Spinal cord (tissue), 10 donors: ENCODE data around the gene POLR2J2. TPM values are rescaled to one million over a fixed set of nuclear protein-coding genes. Genes with fewer than 3 reads are reported as not detected.
"Not testable (repeated sequence)": the region's sequence is repeated elsewhere in the genome, so short reads cannot be mapped to it uniquely, and the experiment has no call there.

Source experiments
- DNase-seq, 6 donors: peaks; one replicate each; pipeline versions ENCODE4 v3.0.0 to v3.0.0-alpha.2; 2013 to 2015; ENCODE audit warnings: low spot score in 6 of 6, low read depth in 4 of 6
- H3K27ac ChIP-seq: one replicate; pipeline ENCODE4 v1.5.1; 2013; ENCODE audit warnings: low read depth, low read length, control low read depth
- H3K27me3 ChIP-seq: one replicate; pipeline ENCODE4 v1.6.1; 2013; ENCODE audit warnings: low read length; ENCODE audit not compliant: control insufficient read depth, insufficient read depth
- H3K36me3 ChIP-seq: one replicate; pipeline ENCODE4 v1.6.1; 2013; ENCODE audit warnings: low read length; ENCODE audit not compliant: control insufficient read depth, insufficient read depth
- H3K4me1 ChIP-seq: one replicate; pipeline ENCODE4 v1.6.1; 2013; ENCODE audit warnings: low read length; ENCODE audit not compliant: control insufficient read depth, insufficient read depth
- H3K4me3 ChIP-seq: one replicate; pipeline ENCODE4 v1.5.1; 2013; ENCODE audit warnings: low read depth, low read length, control low read depth
- H3K9me3 ChIP-seq: one replicate; pipeline ENCODE4 v1.6.1; 2013; ENCODE audit warnings: low read length; ENCODE audit not compliant: control insufficient read depth, insufficient read depth
- WGBS: methylation state at CpG from one replicate; pipeline ENCODE4 v1.1.5; 2013; ENCODE audit warnings: missing lambda C conversion rate; ENCODE audit not compliant: insufficient coverage; 5-methylcytosine and 5-hydroxymethylcytosine counted together
- long read RNA-seq, 4 donors: transcript quantifications; one replicate each; lab custom pipeline, GENCODE V29; 2026
- polyA plus RNA-seq, 2 donors: library from polyadenylated mRNA; unstranded; fragments of 120-200 nt; gene quantifications; one replicate each; pipeline ENCODE4 v1.2.1, GENCODE V29; 2013; ENCODE audit not compliant: insufficient read length in 2 of 2
- total RNA-seq, 2 donors: library from RNA; depleted of rRNA in 1 of 2; stranded (reverse); fragments of 120-200 nt in 1 of 2; fragments of >200 nt in 1 of 2; gene quantifications; one replicate each; pipeline versions ENCODE4 v1.2.3 to v1.2.4, GENCODE V29; 2013 to 2014
- donor health status: healthy.

The POLR2J2 gene
- total RNA-seq (1 to 10 TPM; 4.1 to 6.0 TPM), polyA plus RNA-seq (10 to 100 TPM in 1 of 2 donors, 1 to 10 TPM in 1; 2.2 to 11.5 TPM)
- long read RNA-seq, donor 1, result 0 reads
- long read RNA-seq, donor 2, result 0 reads
- long read RNA-seq, donor 3, result 0 reads
- long read RNA-seq, donor 4, result 0 reads

DNA sequence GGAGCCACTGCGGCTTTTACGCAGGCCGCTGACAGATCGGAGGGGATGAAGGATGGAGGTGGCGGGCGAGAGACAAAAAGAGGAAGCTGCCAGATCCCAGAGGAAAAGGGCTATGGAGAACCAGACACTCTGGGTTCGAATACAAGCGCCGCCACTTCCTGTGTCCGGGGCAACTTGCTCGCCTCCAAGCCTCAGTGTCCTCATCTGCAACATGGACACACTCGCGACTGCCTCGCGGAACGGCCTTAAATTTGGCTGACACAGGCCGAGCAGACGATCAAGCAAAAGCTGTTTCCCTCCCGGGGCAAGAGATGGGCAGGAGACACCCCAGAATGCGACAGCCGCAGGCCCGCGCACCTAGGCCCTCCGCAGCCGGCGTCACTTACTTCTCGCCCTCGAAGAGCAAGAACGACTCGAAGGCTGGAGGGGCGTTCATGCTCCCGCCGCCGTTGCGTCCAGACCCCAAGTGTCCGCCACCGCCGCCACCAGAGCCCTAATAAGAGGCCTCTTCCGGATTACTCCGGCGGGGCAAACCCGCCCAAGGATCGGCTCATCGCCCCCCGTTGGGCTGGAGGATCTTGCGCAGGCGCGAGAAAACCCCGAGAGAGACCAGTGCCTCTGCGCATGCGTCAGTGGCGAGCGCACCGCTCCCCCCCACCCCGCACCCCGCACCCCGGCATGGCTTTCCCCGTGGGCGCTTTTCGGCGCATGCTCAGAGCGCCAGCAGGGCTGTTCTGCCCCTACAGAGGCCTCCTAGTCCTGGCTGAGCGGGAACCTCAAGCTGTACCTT, at the start of gene POLR2J2:
TSS of gene POLR2J2 (minus strand) at position 498 of the 790 bp plus-strand sequence. CDS start at position 436, 62 bp downstream.
- peak in 2 of 6 donors; percentile 2 to 44 for DNase-seq
- WGBS, result no CpG with 5 or more reads among the region's 63 CpGs
- H3K4me3 ChIP-seq, result peak within 1 kb of the TSS; percentile 44

DNA sequence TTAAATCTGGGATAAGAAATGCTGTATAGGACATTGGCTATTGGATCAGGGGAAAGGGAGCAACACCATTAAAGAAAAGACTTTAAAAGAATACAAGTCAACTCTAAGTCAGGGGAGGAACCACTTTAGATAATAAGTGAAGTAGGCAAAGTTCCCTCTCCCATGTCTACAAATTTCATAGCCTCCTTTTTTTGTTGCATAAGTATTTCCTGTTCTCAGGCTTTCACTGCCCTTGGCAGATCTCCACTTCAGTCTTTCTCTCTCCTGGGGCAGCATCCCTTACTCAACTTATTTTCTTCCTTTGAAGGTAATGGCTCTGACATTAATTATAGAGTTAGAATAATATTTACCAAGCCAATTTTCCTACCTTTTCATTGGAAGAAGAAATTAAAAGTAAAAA, 47.0 kb upstream of the POLR2J2 start:
- H3K9me3 ChIP-seq, H3K4me1 ChIP-seq, DNase-seq, H3K27me3 ChIP-seq, H3K27ac ChIP-seq, H3K4me3 ChIP-seq, H3K36me3 ChIP-seq: not testable (repeated sequence)

More for the DNA sequence above, at the start of gene POLR2J2:
- H3K36me3 ChIP-seq, H3K27ac ChIP-seq, H3K4me1 ChIP-seq, H3K9me3 ChIP-seq, H3K27me3 ChIP-seq: not testable (repeated sequence)

DNA sequence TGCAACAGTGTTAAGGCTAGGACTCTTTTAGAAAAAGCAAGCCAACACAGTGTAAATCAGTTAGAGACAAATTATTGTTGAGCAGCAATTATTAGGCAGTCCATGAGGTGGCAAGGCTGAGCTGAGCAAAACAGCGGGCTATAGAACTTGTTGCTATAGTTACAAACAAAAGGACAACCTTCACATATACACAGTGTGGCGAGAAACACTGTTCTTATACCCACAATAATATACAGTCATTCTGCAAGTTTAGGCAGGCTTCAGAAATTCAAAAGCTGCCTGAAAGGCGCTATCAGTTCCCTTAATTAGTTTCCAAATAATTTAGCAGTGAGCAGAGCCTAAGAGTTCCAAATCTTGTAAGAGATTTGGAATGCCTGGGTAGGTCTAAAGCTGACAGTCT, 44.3 kb upstream of the POLR2J2 start:
- WGBS, result 11% methylated on average over 1 of the region's 3 CpGs
- not testable (repeated sequence) for H3K27me3 ChIP-seq, H3K4me3 ChIP-seq, H3K27ac ChIP-seq, H3K4me1 ChIP-seq, H3K36me3 ChIP-seq, H3K9me3 ChIP-seq
- DNase-seq, result peak in 4 of 6 donors; percentile 0 to 12 (median 4)

DNA sequence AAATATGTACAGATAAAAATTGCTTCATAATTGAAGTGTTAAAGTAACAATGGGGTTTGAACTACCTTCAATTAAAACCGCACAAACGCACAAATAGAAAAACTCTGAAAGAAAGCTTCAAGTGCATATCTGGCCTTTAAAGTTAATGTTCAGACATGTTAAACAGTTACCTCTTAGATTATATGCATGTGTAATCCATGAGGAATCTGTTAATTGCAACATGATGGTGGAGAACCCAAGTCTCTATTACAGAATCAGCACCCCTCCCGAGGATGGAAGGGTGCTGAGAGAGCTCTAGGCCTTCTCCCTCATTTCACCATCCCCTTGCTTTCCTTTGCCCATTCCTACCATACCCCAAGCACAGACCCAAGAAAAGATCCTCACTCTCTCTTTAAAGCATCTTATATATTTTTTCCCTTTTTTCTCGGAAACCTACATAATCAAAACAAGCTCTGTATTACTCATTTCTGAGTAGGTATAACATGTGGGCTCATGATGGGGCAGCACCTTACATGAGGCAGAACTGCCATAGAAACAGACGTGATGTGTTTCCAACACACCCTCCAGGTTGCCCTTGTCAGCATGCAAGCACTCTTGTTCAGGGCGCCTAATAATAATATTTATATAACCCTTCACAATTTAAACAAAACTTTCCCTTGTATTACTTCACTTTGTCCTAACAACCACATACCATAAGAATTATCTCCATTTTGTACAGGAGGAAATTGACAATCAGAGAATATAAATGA, 43.5 kb upstream of the POLR2J2 start:
- H3K27ac ChIP-seq, H3K4me1 ChIP-seq, H3K9me3 ChIP-seq, H3K4me3 ChIP-seq, DNase-seq, H3K36me3 ChIP-seq, H3K27me3 ChIP-seq: not testable (repeated sequence)
- no CpG with 5 or more reads among the region's 6 CpGs for WGBS

DNA sequence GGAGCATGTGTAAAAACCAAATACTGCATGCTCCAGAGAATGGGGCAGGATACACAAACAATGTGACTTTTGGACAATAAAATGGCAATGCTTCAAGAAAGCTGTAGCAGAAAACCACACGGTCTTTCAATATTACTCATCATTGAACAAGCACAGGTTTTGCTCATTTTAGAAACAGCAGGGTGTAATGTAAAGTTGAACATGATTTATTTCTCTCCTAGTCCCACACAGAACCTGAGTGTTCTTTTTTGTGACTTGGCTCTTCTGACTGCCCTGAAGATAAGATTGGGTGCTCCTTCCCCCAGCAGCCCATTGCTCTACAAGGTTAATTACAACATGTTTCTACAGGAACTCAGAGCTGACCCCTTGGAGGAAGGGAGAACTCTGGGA, 42.2 kb upstream of the POLR2J2 start:
- not testable (repeated sequence) for H3K27ac ChIP-seq, H3K4me3 ChIP-seq, H3K4me1 ChIP-seq, H3K36me3 ChIP-seq, DNase-seq, H3K27me3 ChIP-seq, H3K9me3 ChIP-seq
- WGBS, result no CpG with 5 or more reads among the region's 1 CpG

DNA sequence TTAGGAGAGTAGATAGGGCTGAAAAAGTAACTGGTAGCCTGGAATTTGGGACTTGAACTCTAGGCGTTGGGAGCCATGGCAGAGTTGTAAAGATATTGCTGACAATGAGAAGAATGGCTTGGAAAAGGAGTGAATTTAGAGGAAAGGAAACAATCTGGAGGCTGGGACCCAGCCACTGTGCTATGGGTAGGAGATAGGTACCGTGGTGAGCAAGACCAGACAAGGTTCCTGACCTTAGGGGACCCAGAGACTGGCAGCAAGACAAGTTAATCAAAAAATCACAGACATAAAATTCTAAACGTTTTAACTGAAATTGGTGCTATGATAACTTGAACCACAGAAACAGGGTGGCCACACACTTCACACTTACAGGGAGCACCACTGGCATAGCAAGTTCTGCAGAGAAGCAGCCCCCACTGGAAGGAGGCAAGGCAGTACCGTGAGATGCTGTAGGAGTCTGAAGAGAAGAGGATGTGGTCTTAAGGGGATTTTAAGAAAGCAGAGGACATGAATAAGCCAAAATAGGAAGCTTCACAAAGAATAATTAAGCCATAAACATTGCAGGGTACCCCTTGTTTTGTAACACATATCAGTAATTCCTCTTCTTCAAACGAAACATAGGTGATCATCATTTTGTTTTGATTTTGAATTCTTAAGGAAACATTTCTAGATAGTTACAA, 41.7 kb upstream of the POLR2J2 start:
- H3K36me3 ChIP-seq, H3K27ac ChIP-seq, H3K4me1 ChIP-seq, H3K27me3 ChIP-seq, H3K9me3 ChIP-seq, DNase-seq, H3K4me3 ChIP-seq: not testable (repeated sequence)
- 77% methylated on average over 1 of the region's 5 CpGs for WGBS

DNA sequence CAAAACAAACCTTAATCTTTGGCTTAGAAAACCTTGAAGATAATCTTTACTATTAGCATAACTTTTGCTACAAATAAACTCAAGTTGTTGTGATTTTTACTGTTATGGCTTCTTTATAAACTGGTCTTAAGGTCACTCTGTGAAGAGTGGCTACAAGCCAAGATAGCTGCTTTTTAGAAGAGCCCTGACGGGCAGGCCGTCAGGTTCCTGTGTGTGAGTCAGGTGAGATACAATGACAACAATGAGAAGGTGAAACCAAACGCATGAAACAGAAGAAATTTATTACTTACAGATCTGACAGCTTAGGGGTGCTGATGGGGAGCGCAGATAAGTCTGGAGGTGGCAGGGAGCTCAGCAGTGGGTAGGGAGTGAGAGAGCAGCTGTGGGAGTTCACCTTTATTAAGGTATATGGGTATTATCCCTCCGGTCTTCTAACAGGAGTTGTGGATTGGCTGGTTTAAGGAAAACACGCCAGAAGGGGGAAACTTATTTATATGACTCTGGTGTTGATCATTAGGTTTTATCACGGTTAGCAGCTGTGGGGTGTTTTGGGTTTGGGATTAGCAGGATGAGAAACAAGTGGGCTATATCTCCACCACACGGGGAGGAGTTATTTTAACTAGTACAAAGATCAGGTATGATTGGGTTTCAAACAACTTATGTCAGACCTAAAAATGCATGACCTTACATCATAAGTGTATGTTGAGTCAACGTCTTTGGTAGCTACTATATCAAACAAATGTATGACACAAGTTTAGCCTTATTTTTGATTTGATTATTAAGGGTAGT, 27.7 kb upstream of the POLR2J2 start:
- H3K36me3 ChIP-seq, H3K4me3 ChIP-seq, H3K9me3 ChIP-seq, H3K27ac ChIP-seq, H3K27me3 ChIP-seq, H3K4me1 ChIP-seq, DNase-seq: not testable (repeated sequence)
- WGBS, result 85% methylated on average over 5 of the region's 9 CpGs

DNA sequence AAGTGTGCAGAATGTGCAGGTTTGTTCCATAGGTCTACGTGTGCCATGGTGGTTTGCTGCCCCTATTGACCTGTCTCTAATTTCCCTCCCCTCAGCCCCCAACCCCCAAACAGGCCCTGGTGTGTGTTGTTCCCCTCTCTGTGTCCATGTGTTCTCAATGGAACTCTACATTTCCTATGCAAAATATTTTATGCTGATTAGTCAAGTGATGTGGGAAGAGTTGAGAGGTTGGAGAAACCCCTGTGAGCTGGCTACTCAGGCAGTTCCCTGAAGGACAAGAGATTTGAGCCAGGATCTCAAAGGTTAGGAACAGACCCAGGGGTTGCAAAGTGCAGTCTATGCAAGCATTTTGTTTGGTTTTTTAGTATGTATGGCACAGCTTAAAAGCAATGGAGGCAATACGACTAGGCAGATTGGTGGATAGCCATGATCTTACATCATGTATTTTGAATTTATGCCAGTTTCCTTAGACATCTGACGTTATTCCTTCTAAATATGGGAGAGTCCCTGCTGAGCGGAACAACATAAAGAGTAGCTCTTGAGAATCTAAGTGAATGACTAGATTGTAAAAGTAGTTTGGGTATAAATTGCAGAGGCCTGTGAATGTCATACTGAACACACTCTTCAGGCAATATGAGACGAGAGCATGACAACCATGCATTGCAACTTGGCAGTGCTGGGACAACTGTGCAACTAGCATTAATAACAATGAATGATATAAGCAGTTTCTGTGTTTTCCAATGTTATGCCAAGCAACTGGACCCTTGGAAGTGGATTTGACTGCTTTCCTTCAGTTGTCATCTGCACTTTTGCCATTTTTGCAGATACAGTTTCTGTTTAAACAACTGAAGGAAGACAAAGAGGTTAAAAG, 26.4 kb upstream of the POLR2J2 start:
- H3K36me3 ChIP-seq, H3K27me3 ChIP-seq, H3K27ac ChIP-seq, H3K9me3 ChIP-seq, H3K4me3 ChIP-seq, DNase-seq, H3K4me1 ChIP-seq: not testable (repeated sequence)
- no CpG with 5 or more reads among the region's 5 CpGs for WGBS
